B cell (primary cell): Measurements from ENCODE around the gene PAK2. TPM values are rescaled to one million over a fixed set of nuclear protein-coding genes. Genes with fewer than 3 reads are reported as not detected.

Experiments used
- ATAC-seq: fragments of 200-7000 bp; cut with Tn5 transposase; one replicate; pipeline ENCODE4 v1.10.0; 2021; ENCODE audit warnings: low read depth, mild to moderate bottlenecking, moderate number of reproducible peaks, moderate library complexity
- CTCF ChIA-PET: fragments of 350-600 bp; sonication (Branson Sonifier 250); formaldehyde crosslinking; loops from one replicate; lab custom pipeline; 2021; ENCODE audit warnings: antibody characterized with exemption, inconsistent platforms; lab: Charles Lee
- POLR2A ChIA-PET: fragments of 350-600 bp; sonication (Branson Sonifier 250); formaldehyde crosslinking; loops from one replicate; lab custom pipeline; 2021; ENCODE audit warnings: antibody characterized with exemption; lab: Charles Lee
- DNase-seq: peaks from one replicate; pipeline ENCODE4 v3.0.0; 2013
- H2AFZ ChIP-seq: 2 replicates; pipeline ENCODE4 v1.6.1; 2012; ENCODE audit warnings: mild to moderate bottlenecking, low read depth, low read length; ENCODE audit not compliant: insufficient read depth, poor library complexity, severe bottlenecking
- H3K27ac ChIP-seq, 2 donors: 1 replicate in 1 of 2; 2 replicates in 1 of 2; pipeline ENCODE4 v1.5.1; 2012 to 2013; ENCODE audit warnings: low read length in 2 of 2, mild to moderate bottlenecking in 2 of 2, moderate library complexity in 1 of 2
- H3K27me3 ChIP-seq, 4 experiments: fragments of 200-600 bp in 1 of 4; sonication (generic) in 1 of 4; replicated peaks in 1 of 4; 1 replicate in 2 of 4; 2 replicates in 2 of 4; pipeline versions ENCODE4 v1.6.1 to v1.7.0; 2013 to 2016; ENCODE audit warnings: low read length in 3 of 4, mild to moderate bottlenecking in 2 of 4, mixed read lengths in 1 of 4, moderate library complexity in 1 of 4; ENCODE audit not compliant: insufficient read depth in 4 of 4, control insufficient read depth in 3 of 4; ENCODE audit errors: control extremely low read depth in 1 of 4
- H3K36me3 ChIP-seq, 2 experiments: replicated peaks in 1 of 2; 1 replicate in 1 of 2; 2 replicates in 1 of 2; pipeline versions ENCODE4 v1.6.1 to v1.7.1; 2013; ENCODE audit warnings: low read length in 1 of 2; ENCODE audit not compliant: insufficient read depth in 2 of 2, control insufficient read depth in 1 of 2; ENCODE audit errors: control extremely low read depth in 1 of 2, extremely low read depth in 1 of 2
- H3K4me1 ChIP-seq, 2 donors: fragments of 200-600 bp in 1 of 2; sonication (generic) in 1 of 2; 1 replicate in 1 of 2; 2 replicates in 1 of 2; pipeline versions ENCODE4 v1.5.1 to v1.6.1; 2013 to 2017; ENCODE audit warnings: low read length in 2 of 2; ENCODE audit not compliant: control insufficient read depth in 2 of 2, insufficient read depth in 2 of 2
- H3K4me2 ChIP-seq: replicated peaks from 2 replicates; pipeline ENCODE3; 2012; ENCODE audit warnings: mild to moderate bottlenecking, low read depth, low read length; ENCODE audit not compliant: poor library complexity, severe bottlenecking
- H3K4me3 ChIP-seq, 5 experiments: fragments of 200-600 bp in 1 of 5; sonication (generic) in 1 of 5; 1 replicate in 3 of 5; 2 replicates in 2 of 5; pipeline versions ENCODE4 v1.5.1 to v1.7.0; 2011 to 2016; ENCODE audit warnings: low read length in 4 of 5, mild to moderate bottlenecking in 4 of 5, low read depth in 2 of 5, control low read depth in 1 of 5, moderate library complexity in 1 of 5; ENCODE audit not compliant: insufficient read depth in 1 of 5; ENCODE audit errors: control extremely low read depth in 1 of 5, extremely low read depth in 1 of 5
- H3K79me2 ChIP-seq: fragments of 200-600 bp; sonication (generic); one replicate; pipeline ENCODE4 v1.6.0; 2016; ENCODE audit warnings: low read length; ENCODE audit not compliant: control insufficient read depth, insufficient read depth
- H3K9ac ChIP-seq: fragments of 200-600 bp; sonication (generic); 2 replicates; pipeline ENCODE4 v1.6.1; 2017; ENCODE audit warnings: mild to moderate bottlenecking, low read length, moderate library complexity
- H3K9me3 ChIP-seq, 3 donors: one replicate each; pipeline versions ENCODE4 v1.6.1 to v1.7.1; 2013; ENCODE audit warnings: low read length in 2 of 3; ENCODE audit not compliant: control insufficient read depth in 2 of 3, insufficient read depth in 1 of 3; ENCODE audit errors: control extremely low read depth in 1 of 3
- H4K20me1 ChIP-seq: 2 replicates; pipeline ENCODE4 v1.6.0; 2012; ENCODE audit warnings: mild to moderate bottlenecking, low read length; ENCODE audit not compliant: insufficient read depth, control insufficient read depth, poor library complexity, severe bottlenecking
- H3K27ac Mint-ChIP-seq: one replicate; pipeline ENCODE4 v1.8.0; 2021; ENCODE audit warnings: mixed read lengths
- H3K27me3 Mint-ChIP-seq: one replicate; pipeline ENCODE4 v1.8.0; 2021; ENCODE audit warnings: mixed read lengths
- H3K4me1 Mint-ChIP-seq: one replicate; pipeline ENCODE4 v1.8.0; 2021; ENCODE audit warnings: mixed read lengths
- H3K4me3 Mint-ChIP-seq: one replicate; pipeline ENCODE4 v1.8.0; 2021; ENCODE audit warnings: mixed read lengths
- H3K9me3 Mint-ChIP-seq: one replicate; pipeline ENCODE4 v1.8.0; 2022; ENCODE audit warnings: mixed read lengths; ENCODE audit not compliant: insufficient read depth
- CTCF ChIP-seq: fragments of 200-600 bp; IDR thresholded peaks from one replicate; pipeline ENCODE4 v1.8.0; 2022; ENCODE audit warnings: antibody characterized with exemption, mild to moderate bottlenecking
- EZH2 ChIP-seq: IDR thresholded peaks from 2 replicates; pipeline ENCODE4 v1.6.1; 2012; ENCODE audit warnings: borderline replicate concordance, low read depth, mild to moderate bottlenecking, moderate library complexity, low read length; ENCODE audit not compliant: insufficient read depth, poor library complexity, severe bottlenecking
- WGBS: methylation state at CpG from one replicate; pipeline ENCODE4 v1.1.5; 2013; ENCODE audit warnings: missing lambda C conversion rate; ENCODE audit not compliant: insufficient coverage; 5-methylcytosine and 5-hydroxymethylcytosine counted together
- intact Hi-C: fragments of 100-400 bp; cut with micrococcal nuclease; formaldehyde crosslinking; loops from one replicate; pipeline ENCODE4 v1.10.0; 2022
- polyA plus RNA-seq: library from polyadenylated mRNA; depleted of rRNA; stranded (reverse); fragments of >200 nt; gene quantifications from 2 replicates; pipeline ENCODE4 v1.2.3, GENCODE V29; 2012
- total RNA-seq, 2 donors: library from RNA; stranded (reverse); fragments of 120-200 nt in 1 of 2; gene quantifications; 1 replicate in 1 of 2; 2 replicates in 1 of 2; pipeline versions ENCODE4 v1.2.3 to v1.2.4, GENCODE V29; 2013 to 2022

PAK2 gene
- total and polyA plus RNA-seq, 2 donors (not counting 1 experiment from before 2014, with no cell fraction given): 16.4 to 81.7 TPM

- H4K20me1 ChIP-seq: peaks cover 71% of the 10 kb centered on the region
- H3K4me1 Mint-ChIP-seq: peaks cover 16% of the 10 kb centered on the region
- H3K9me3 ChIP-seq: no peaks in the 10 kb centered on the region
- no peaks in the 10 kb centered on the region for H3K9me3 Mint-ChIP-seq
- TF ChIP-seq EZH2 (no peak), CTCF (no peak)
- H3K36me3 ChIP-seq: peaks cover 13 to 35% of the 10 kb centered on the region in 2 experiments
- H3K4me3 Mint-ChIP-seq: no peak overlapping the region
- no peak for ATAC-seq
- no peak overlapping the region for H2AFZ ChIP-seq
- ChIA-PET CTCF (no interaction called here), POLR2A (no interaction called here)
- no peak overlapping the region for H3K27ac ChIP-seq
- no peak for DNase-seq
- no peak overlapping the region for H3K4me2 ChIP-seq
- H3K27me3 Mint-ChIP-seq: no peaks in the 10 kb centered on the region
- H3K4me1 ChIP-seq: peaks cover 3 to 7% of the 10 kb centered on the region in 2 donors
- H3K79me2 ChIP-seq: peaks cover 74% of the 10 kb centered on the region
- H3K27ac Mint-ChIP-seq: no peak overlapping the region
- H3K27me3 ChIP-seq: no peaks in the 10 kb centered on the region
- WGBS: no CpG with 5 or more reads among the region's 1 CpG
- intact Hi-C loops: no loop called here
- no peak overlapping the region for H3K4me3 ChIP-seq
- H3K9ac ChIP-seq: no peak overlapping the region
Observed at GRCh38 chr3:196796317-196796716, 56.7 kb downstream of the PAK2 start.

- no peak overlapping the region for H3K4me2 ChIP-seq
- no peak for TF ChIP-seq CTCF
- TF ChIP-seq EZH2: no peak
- peak overlapping the region; percentile 46 for H3K27ac Mint-ChIP-seq
- peaks cover 12 to 43% of the 10 kb centered on the region in 2 experiments for H3K36me3 ChIP-seq
- no peaks in the 10 kb centered on the region for H3K9me3 Mint-ChIP-seq
- H3K27me3 Mint-ChIP-seq: no peaks in the 10 kb centered on the region
- peaks cover 16% of the 10 kb centered on the region for H3K4me1 Mint-ChIP-seq
- ATAC-seq (peak; percentile 31), DNase-seq (peak; percentile 16)
- 90% methylated on average over 5 of the region's 8 CpGs for WGBS
- H3K9ac ChIP-seq: no peak overlapping the region
- no peaks in the 10 kb centered on the region for H3K27me3 ChIP-seq
- ChIA-PET POLR2A (no interaction called here), CTCF (interaction anchor here (1.4 kb wide), 1 partner anchor 9 kb away, joined by 3 read pairs; no protein-coding TSS in a partner anchor)
- peaks cover 42% of the 10 kb centered on the region for H4K20me1 ChIP-seq
- H3K4me3 Mint-ChIP-seq: no peak overlapping the region
- H3K27ac ChIP-seq: no peak overlapping the region
- no peak overlapping the region for H3K4me3 ChIP-seq
- peaks cover 3 to 7% of the 10 kb centered on the region in 2 donors for H3K4me1 ChIP-seq
- H2AFZ ChIP-seq: no peak overlapping the region
- H3K79me2 ChIP-seq: peaks cover 34% of the 10 kb centered on the region
- no peaks in the 10 kb centered on the region for H3K9me3 ChIP-seq
- intact Hi-C loops: loop anchor here (10.0 kb wide), 1 partner anchor 56 kb away; no protein-coding TSS in a partner anchor
Observed at GRCh38 chr3:196800742-196801434, 61.2 kb downstream of the PAK2 start.
